Left renal cortex interstitium (tissue), 4 donors: Measurements from ENCODE around the gene TBPL1. TPM values are rescaled to one million over a fixed set of nuclear protein-coding genes. Genes with fewer than 3 reads are reported as not detected.

Experiments used
- DNase-seq, 4 donors: peaks; one replicate each; pipeline ENCODE4 v3.0.0-alpha.2; 2013; ENCODE audit warnings: low read depth in 4 of 4, low spot score in 2 of 4, missing footprints in 1 of 4
- polyA plus RNA-seq, 4 donors: library from polyadenylated mRNA; unstranded; fragments of 120-200 nt; gene quantifications; one replicate each; pipeline ENCODE4 v1.2.1, GENCODE V29; 2013; ENCODE audit not compliant: insufficient read length in 4 of 4

The TBPL1 gene
- polyA plus RNA-seq, 4 donors: 43.5 to 56.4 (median 48.4) TPM

- DNase-seq: no peak
These were observed 82.2 kb downstream of the TBPL1 start for GRCh38 chr6:134034961-134035822.

GRCh38 chr6:134035823-134036296 is 82.8 kb downstream of the TBPL1 start:
- no peak for DNase-seq

GRCh38 chr6:134039116-134039515 is 86.1 kb downstream of the TBPL1 start:
- DNase-seq: no peak

Other genes starting within 250 kb of the TBPL1 start
- gene TCF21, start 64.1 kb upstream of the TBPL1 start, polyA plus RNA-seq: 100 to 1,000 TPM; 153 to 220 (median 210) TPM
- 1 to 10 TPM; 3.7 to 5.0 (median 4.0) TPM for gene SLC2A12, start 99.4 kb downstream of the TBPL1 start, polyA plus RNA-seq